GM12892 (cell line): ENCODE results near the gene SORBS2.

Source experiments
- POLR2A ChIP-seq: IDR thresholded peaks from 2 replicates; pipeline ENCODE4 v1.6.1; 2011; ENCODE audit warnings: low read depth, low read length, control low read depth
- POLR2AphosphoS5 ChIP-seq: IDR thresholded peaks from 2 replicates; pipeline ENCODE4 v1.6.1; 2011; ENCODE audit warnings: low read depth, low read length, control low read depth
- TAF1 ChIP-seq: IDR thresholded peaks from 2 replicates; pipeline ENCODE4 v1.6.1; 2011; ENCODE audit warnings: low read depth, mild to moderate bottlenecking, control low read depth, low read length, borderline replicate concordance

DNA sequence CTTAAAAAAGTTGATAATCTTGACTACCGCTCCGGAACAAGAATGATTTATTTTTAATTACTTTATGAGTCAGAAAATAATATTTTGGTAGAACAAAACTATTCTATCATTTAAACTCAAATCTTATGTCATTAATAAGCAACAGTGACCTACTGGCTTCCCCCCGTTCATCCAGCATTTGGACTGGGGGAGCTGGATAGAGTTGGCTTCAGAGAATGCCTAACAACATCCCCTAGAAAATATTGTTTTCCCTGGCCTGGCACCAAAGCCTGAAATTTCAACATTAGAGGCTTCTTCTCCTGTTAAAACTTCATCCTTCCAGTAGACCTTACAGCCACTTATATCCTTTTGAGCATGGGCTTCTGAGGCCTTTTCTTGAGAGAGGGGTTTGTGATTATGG, 221.0 kb downstream of the SORBS2 start:
- TF ChIP-seq POLR2A (no peak), POLR2AphosphoS5 (no peak), TAF1 (no peak)
